ENCODE measurements around the gene CPB2.

CPB2 gene

GRCh38 chr13:46136688-46137087, 31.9 kb upstream of the CPB2 start:
- TF ChIP-seq CTCF (IDR thresholded peaks at IDR 0.05; ENCODE audit: low read length) (no peak), EZH2 (IDR thresholded peaks at IDR 0.05; ENCODE audit: borderline replicate concordance, low read length) (no peak)
- Histone ChIP-seq H4K20me1 (ENCODE audit: insufficient read depth, low read length) (no peaks in the 10 kb centered on the region), H3K27ac (ENCODE audit: low read depth, low read length, poor library complexity, severe bottlenecking) (no peak overlapping the region)

GRCh38 chr13:46134961-46135522, 30.2 kb upstream of the CPB2 start:
- Histone ChIP-seq H3K27me3 (ENCODE audit: insufficient read depth, low read length) (no peaks in the 10 kb centered on the region), H3K79me2 (ENCODE audit: insufficient read depth, low read length) (no peaks in the 10 kb centered on the region), H3K4me3 (ENCODE audit: low read depth, low read length, poor library complexity, severe bottlenecking) (no peak overlapping the region), H2AFZ (ENCODE audit: low read length) (no peak overlapping the region), H3K9ac (ENCODE audit: low read length) (no peak overlapping the region), H3K27ac (ENCODE audit: low read depth, low read length, poor library complexity, severe bottlenecking) (no peak overlapping the region), H3K9me3 (ENCODE audit: low read length) (no peaks in the 10 kb centered on the region), H3K4me2 (ENCODE audit: low read length) (no peak overlapping the region), H4K20me1 (ENCODE audit: insufficient read depth, low read length) (no peaks in the 10 kb centered on the region), H3F3A (ENCODE audit: insufficient read depth, low read length) (no peaks in the 10 kb centered on the region), H3K9me2 (ENCODE audit: low read depth, low read length) (no peaks in the 10 kb centered on the region), H3K4me1 (ENCODE audit: insufficient read depth, low read length, severe bottlenecking) (no peaks in the 10 kb centered on the region), H3K36me3 (ENCODE audit: insufficient read depth, low read length) (peaks cover 98% of the 10 kb centered on the region)
- TF ChIP-seq CTCF (IDR thresholded peaks at IDR 0.05; ENCODE audit: low read length) (no peak), EZH2 (IDR thresholded peaks at IDR 0.05; ENCODE audit: borderline replicate concordance, low read length) (no peak)

More at GRCh38 chr13:46136688-46137087, 31.9 kb upstream of the CPB2 start:
- H3K27me3 ChIP-seq (ENCODE audit: insufficient read depth, low read length) = no peaks in the 10 kb centered on the region
- no peaks in the 10 kb centered on the region for H3K4me1 ChIP-seq (ENCODE audit: insufficient read depth, low read length, severe bottlenecking)
- H3K9me2 ChIP-seq (ENCODE audit: low read depth, low read length) = no peaks in the 10 kb centered on the region
- H3K9me3 ChIP-seq (ENCODE audit: low read length) = no peaks in the 10 kb centered on the region
- no peak overlapping the region for H3K4me3 ChIP-seq (ENCODE audit: low read depth, low read length, poor library complexity, severe bottlenecking)
- H3K4me2 ChIP-seq (ENCODE audit: low read length) = no peak overlapping the region
- peaks cover 98% of the 10 kb centered on the region for H3K36me3 ChIP-seq (ENCODE audit: insufficient read depth, low read length)
- no peaks in the 10 kb centered on the region for H3K79me2 ChIP-seq (ENCODE audit: insufficient read depth, low read length)
- no peak overlapping the region for H3K9ac ChIP-seq (ENCODE audit: low read length)
- H2AFZ ChIP-seq (ENCODE audit: low read length) = no peak overlapping the region
- no peaks in the 10 kb centered on the region for H3F3A ChIP-seq (ENCODE audit: insufficient read depth, low read length)

GRCh38 chr13:46134494-46134893, 29.7 kb upstream of the CPB2 start:
- H3K9ac ChIP-seq (ENCODE audit: low read length) = no peak overlapping the region
- no peaks in the 10 kb centered on the region for H3K27me3 ChIP-seq (ENCODE audit: insufficient read depth, low read length)
- TF ChIP-seq CTCF (IDR thresholded peaks at IDR 0.05; ENCODE audit: low read length) (no peak), EZH2 (IDR thresholded peaks at IDR 0.05; ENCODE audit: borderline replicate concordance, low read length) (no peak)
- no peaks in the 10 kb centered on the region for H3K9me3 ChIP-seq (ENCODE audit: low read length)
- no peaks in the 10 kb centered on the region for H3K9me2 ChIP-seq (ENCODE audit: low read depth, low read length)
- no peaks in the 10 kb centered on the region for H4K20me1 ChIP-seq (ENCODE audit: insufficient read depth, low read length)
- H3K36me3 ChIP-seq (ENCODE audit: insufficient read depth, low read length) = peaks cover 98% of the 10 kb centered on the region
- H3F3A ChIP-seq (ENCODE audit: insufficient read depth, low read length) = no peaks in the 10 kb centered on the region
- no peak overlapping the region for H3K4me3 ChIP-seq (ENCODE audit: low read depth, low read length, poor library complexity, severe bottlenecking)
- H3K79me2 ChIP-seq (ENCODE audit: insufficient read depth, low read length) = no peaks in the 10 kb centered on the region
- H2AFZ ChIP-seq (ENCODE audit: low read length) = no peak overlapping the region
- H3K27ac ChIP-seq (ENCODE audit: low read depth, low read length, poor library complexity, severe bottlenecking) = no peak overlapping the region
- no peak overlapping the region for H3K4me2 ChIP-seq (ENCODE audit: low read length)
- no peaks in the 10 kb centered on the region for H3K4me1 ChIP-seq (ENCODE audit: insufficient read depth, low read length, severe bottlenecking)

Measured in OCI-LY1 (cell line).